OCI-LY7 (cell line): ENCODE measurements around the gene CRHBP.

Experiments
- EZH2phosphoT487 ChIP-seq: fragments of 200-600 bp; sonication (generic); IDR thresholded peaks from 2 replicates; pipeline ENCODE4 v1.6.1; 2018; ENCODE audit warnings: low read depth, borderline replicate concordance, mild to moderate bottlenecking, mixed run types, antibody characterized with exemption, low read length, moderate library complexity, mixed read lengths
- TF ChIP-seq, protein P1 (sequence below): fragments of 200-600 bp; sonication (generic); conservative IDR thresholded peaks from 2 replicates; pipeline ENCODE4 v1.5.1; 2014; ENCODE audit warnings: mild to moderate bottlenecking, antibody characterized with exemption, low read length, moderate library complexity, mixed read lengths

GRCh38 chr5:76994337-76994736, 41.5 kb downstream of the CRHBP start:
- TF ChIP-seq, protein P1, sequence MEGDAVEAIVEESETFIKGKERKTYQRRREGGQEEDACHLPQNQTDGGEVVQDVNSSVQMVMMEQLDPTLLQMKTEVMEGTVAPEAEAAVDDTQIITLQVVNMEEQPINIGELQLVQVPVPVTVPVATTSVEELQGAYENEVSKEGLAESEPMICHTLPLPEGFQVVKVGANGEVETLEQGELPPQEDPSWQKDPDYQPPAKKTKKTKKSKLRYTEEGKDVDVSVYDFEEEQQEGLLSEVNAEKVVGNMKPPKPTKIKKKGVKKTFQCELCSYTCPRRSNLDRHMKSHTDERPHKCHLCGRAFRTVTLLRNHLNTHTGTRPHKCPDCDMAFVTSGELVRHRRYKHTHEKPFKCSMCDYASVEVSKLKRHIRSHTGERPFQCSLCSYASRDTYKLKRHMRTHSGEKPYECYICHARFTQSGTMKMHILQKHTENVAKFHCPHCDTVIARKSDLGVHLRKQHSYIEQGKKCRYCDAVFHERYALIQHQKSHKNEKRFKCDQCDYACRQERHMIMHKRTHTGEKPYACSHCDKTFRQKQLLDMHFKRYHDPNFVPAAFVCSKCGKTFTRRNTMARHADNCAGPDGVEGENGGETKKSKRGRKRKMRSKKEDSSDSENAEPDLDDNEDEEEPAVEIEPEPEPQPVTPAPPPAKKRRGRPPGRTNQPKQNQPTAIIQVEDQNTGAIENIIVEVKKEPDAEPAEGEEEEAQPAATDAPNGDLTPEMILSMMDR: no peak
- TF ChIP-seq EZH2phosphoT487: no peak
